Epithelial cell of proximal tubule (primary cell): ENCODE measurements around the gene KCNJ6. TPM values are rescaled to one million over a fixed set of nuclear protein-coding genes. Genes with fewer than 3 reads are reported as not detected.
"Not testable (repeated sequence)": the region's sequence is repeated elsewhere in the genome, so short reads cannot be mapped to it uniquely, and the experiment has no call there.

Source experiments
- DNase-seq: peaks from one replicate; pipeline ENCODE4 v3.0.0-alpha.2; 2011; ENCODE audit warnings: low read depth
- H3K4me3 ChIP-seq: 2 replicates; pipeline ENCODE4 v1.5.1; 2011; ENCODE audit warnings: low read depth, mild to moderate bottlenecking, low read length
- total RNA-seq: library from RNA; depleted of rRNA; stranded (reverse); fragments of >200 nt; gene quantifications from 2 replicates; pipeline ENCODE4 v1.2.3, GENCODE V29; 2015
- TF ChIP-seq, protein P1 (sequence below): conservative IDR thresholded peaks from 2 replicates; pipeline ENCODE4 v1.5.1; 2012; ENCODE audit warnings: low read depth, mild to moderate bottlenecking, low read length

Gene KCNJ6
- total RNA-seq, 1 donor from 2014 or later, result under 0.01 TPM

DNA sequence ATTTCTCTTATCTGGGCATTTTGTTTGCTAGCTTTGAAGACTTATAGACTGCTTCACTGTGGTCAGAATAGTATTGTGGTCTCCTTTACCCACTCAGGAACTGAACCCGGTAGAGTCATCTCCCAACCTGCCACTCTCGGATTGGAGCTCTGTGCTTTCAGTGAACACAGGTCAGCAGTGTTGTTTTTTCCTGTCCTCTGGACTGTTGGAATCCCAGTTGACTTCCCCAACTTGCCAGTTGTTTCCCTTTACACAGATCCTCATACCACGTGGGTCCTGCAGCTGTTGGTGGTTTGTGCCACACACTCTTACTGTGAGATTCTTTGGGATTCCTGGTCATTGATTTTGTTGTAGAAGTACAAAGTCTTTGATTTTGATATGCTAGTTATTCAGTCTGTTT lies 335.6 kb downstream of the KCNJ6 start:
- DNase-seq, result no peak
- TF ChIP-seq, protein P1, sequence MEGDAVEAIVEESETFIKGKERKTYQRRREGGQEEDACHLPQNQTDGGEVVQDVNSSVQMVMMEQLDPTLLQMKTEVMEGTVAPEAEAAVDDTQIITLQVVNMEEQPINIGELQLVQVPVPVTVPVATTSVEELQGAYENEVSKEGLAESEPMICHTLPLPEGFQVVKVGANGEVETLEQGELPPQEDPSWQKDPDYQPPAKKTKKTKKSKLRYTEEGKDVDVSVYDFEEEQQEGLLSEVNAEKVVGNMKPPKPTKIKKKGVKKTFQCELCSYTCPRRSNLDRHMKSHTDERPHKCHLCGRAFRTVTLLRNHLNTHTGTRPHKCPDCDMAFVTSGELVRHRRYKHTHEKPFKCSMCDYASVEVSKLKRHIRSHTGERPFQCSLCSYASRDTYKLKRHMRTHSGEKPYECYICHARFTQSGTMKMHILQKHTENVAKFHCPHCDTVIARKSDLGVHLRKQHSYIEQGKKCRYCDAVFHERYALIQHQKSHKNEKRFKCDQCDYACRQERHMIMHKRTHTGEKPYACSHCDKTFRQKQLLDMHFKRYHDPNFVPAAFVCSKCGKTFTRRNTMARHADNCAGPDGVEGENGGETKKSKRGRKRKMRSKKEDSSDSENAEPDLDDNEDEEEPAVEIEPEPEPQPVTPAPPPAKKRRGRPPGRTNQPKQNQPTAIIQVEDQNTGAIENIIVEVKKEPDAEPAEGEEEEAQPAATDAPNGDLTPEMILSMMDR, result no peak
- H3K4me3 ChIP-seq, result no peak overlapping the region

DNA sequence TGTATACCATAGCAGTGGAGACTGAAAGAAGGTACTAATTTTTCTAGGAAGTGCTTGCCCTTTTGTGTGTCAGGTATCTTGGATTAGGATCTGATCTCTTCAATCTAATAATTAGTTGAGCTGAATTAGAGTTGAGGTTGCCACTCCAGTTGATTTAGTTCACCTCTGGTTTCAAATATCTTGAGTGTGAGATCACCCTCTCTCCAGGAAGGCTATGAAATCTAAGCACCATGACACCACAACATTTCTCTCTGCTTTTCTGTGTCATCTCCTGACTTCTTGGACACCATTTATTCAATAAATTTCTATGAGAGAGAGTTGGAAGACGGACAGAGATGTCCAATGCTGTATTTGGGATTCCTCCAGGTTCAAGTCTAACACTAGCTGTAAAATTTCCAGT lies 336.9 kb downstream of the KCNJ6 start:
- TF ChIP-seq, protein P1, result no peak
- no peak overlapping the region for H3K4me3 ChIP-seq
- no peak for DNase-seq

DNA sequence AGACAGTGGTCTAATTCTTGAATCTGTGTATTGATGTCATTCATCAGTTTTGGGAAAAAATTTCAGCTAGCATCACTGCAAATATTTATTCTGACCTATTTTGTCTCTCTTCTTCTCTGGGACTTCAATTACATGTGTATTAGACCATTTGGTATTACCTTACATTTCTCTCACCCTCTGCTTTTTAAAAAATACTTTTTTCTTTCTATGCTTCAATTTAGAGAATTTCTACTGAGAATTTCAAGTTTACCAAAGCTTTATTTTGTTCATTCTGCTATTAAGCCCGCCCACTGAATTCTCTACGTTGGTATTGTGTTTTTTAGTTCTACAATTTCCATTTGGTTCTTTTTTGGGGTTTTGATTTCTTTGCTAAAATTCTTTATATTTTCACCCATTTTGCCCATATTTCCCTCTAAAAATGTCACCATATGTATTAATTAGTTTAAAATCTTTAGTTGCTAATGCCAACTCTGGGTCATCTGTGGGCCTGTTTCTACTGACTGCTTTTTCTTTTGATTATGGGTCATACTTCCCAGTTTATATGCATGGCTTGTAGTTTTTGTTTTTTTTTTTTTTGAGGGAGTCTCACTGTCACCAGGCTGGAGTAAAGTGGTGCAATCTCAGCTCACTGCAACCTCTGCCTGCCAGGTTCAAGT lies 337.7 kb downstream of the KCNJ6 start:
- TF ChIP-seq, protein P1, result no peak
- no peak for DNase-seq
- H3K4me3 ChIP-seq, result no peak overlapping the region

DNA sequence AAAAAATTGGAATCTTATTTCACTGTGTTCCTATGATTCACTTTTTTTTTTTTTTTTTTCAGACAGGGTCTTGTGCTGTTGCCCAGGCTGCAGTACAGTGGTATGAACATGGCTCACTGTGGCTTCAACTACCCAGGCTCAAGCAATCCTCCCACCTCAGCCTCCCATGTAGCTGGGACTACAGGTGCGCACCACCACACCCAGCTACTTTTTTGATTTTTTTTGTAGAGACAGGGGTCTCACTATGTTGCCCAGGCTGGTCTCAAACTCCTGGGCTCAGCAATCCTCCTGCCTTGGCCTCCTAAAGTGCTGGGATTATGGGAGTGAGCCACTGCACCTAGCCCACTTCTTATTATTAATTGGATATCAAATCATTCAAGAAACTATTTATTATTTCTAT lies 339.3 kb downstream of the KCNJ6 start:
- not testable (repeated sequence) for H3K4me3 ChIP-seq, DNase-seq

DNA sequence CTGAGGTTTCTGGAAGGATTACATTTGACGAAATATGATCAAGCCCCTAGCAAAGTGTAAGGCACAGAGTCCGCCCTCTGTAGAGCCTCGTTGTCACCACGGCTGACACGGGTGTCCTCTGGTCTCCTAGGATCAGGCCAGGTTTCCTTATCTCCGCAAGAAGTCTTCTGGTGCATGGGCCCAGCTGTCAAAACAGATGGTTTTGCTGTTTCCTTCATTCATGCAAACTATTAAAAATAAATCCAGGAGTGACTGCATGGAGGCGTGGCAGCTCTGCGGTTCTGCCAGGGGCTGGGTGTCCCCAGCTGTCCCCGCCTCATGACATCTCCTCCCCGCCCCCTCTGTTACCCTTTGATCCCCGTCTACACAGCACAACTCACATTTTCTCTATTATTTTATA lies 340.7 kb downstream of the KCNJ6 start:
- DNase-seq, result no peak
- TF ChIP-seq, protein P1, result no peak
- no peak overlapping the region for H3K4me3 ChIP-seq

DNA sequence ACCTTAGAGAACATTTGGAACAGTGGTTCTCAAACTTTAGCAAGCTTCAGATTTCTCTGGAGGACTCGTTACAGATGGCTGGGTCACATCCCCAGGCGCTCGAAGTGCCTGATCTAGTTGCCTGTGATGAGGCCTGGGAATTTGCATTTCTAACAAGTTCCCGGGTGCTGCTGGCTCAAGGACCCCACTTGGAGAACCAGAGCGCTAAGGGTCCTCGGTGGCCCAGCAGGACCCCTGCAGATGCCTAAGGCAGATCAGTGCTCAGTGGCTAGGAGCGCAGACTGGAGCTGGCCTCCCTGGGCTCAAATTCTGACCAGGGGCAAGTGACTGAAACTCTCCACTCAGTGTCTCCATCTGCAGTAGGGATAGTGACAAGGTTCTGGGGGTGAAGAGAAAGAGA lies 341.5 kb downstream of the KCNJ6 start:
- H3K4me3 ChIP-seq, result no peak overlapping the region
- TF ChIP-seq, protein P1, result no peak
- no peak for DNase-seq

DNA sequence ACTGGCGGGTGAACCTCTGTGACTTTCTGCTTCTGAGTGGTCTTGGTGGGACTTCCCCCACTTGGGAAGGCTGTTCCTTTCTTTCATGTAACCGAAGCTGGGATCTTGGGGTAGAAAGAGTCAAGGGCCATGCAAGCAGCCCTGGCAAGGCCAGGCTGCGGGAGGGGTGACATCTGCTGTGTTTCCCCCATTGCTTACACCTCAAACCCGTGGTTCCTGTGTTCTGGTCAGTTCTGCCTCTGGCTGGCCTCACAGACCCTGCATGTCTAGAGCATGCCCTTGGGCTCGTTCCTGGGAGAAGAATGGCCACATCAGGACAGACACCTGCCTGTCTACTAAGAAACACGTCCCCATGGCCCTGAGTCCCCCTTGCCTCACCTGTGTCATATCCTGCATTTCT lies 341.9 kb downstream of the KCNJ6 start:
- TF ChIP-seq, protein P1, result no peak

More for the DNA sequence above, 341.9 kb downstream of the KCNJ6 start:
- H3K4me3 ChIP-seq, result no peak overlapping the region
- DNase-seq, result no peak
